H1 (cell line): Measurements from ENCODE around the gene NFKB1. TPM values are rescaled to one million over a fixed set of nuclear protein-coding genes. Genes with fewer than 3 reads are reported as not detected.

Experiments
- CTCF ChIA-PET: fragments of 300-600 bp; sonication (Branson Sonifier 250); formaldehyde crosslinking; loops from one replicate; lab custom pipeline; 2021; ENCODE audit not compliant: partially characterized antibody; lab: Charles Lee
- POLR2A ChIA-PET: fragments of 300-600 bp; sonication (Branson Sonifier 250); formaldehyde crosslinking; loops from one replicate; lab custom pipeline; 2021; ENCODE audit warnings: inconsistent platforms; ENCODE audit not compliant: partially characterized antibody; lab: Charles Lee
- DNase-seq, 2 experiments: peaks; one replicate each; pipeline versions ENCODE4 v3.0.0 to v3.0.0-alpha.2; 2010 to 2022; ENCODE audit warnings: low spot score in 2 of 2, low read depth in 1 of 2, mixed read lengths in 1 of 2
- FAIRE-seq: peaks from 2 replicates; lab custom pipeline; 2011; peaks lifted over from hg19 to GRCh38; lab: Jason Lieb, UNC
- H2AFZ ChIP-seq: 2 replicates; pipeline ENCODE4 v1.8.1; 2012; ENCODE audit warnings: low read length, inconsistent platforms
- H2AK5ac ChIP-seq: 2 replicates; pipeline ENCODE4 v1.6.1; 2013; ENCODE audit warnings: low read depth, low read length
- H2BK120ac ChIP-seq: replicated peaks from 2 replicates; pipeline ENCODE3; 2013; ENCODE audit warnings: low read depth, low read length, inconsistent platforms
- H2BK12ac ChIP-seq: 2 replicates; pipeline ENCODE4 v1.6.1; 2013; ENCODE audit warnings: low read depth, low read length
- H2BK15ac ChIP-seq: 2 replicates; pipeline ENCODE4 v1.6.1; 2013; ENCODE audit warnings: low read length
- H2BK20ac ChIP-seq: 2 replicates; pipeline ENCODE4 v1.6.1; 2013; ENCODE audit warnings: low read length
- H2BK5ac ChIP-seq: 2 replicates; pipeline ENCODE4 v1.6.1; 2013; ENCODE audit warnings: low read depth, low read length
- H3K14ac ChIP-seq: 2 replicates; pipeline ENCODE4 v1.6.1; 2013; ENCODE audit warnings: inconsistent platforms; ENCODE audit not compliant: insufficient read length
- H3K18ac ChIP-seq: 2 replicates; pipeline ENCODE4 v1.6.1; 2013; ENCODE audit warnings: low read length; ENCODE audit errors: extremely low read depth
- H3K23ac ChIP-seq: 2 replicates; pipeline ENCODE4 v1.6.1; 2013; ENCODE audit warnings: inconsistent platforms; ENCODE audit not compliant: insufficient read length
- H3K23me2 ChIP-seq: 2 replicates; pipeline ENCODE4 v1.6.1; 2013; ENCODE audit warnings: low read depth, low read length
- H3K27ac ChIP-seq: 2 replicates; pipeline ENCODE4 v1.6.1; 2011; ENCODE audit warnings: low read depth, low read length, inconsistent platforms
- H3K27me3 ChIP-seq, 4 experiments: replicated peaks in 1 of 4; 1 replicate in 1 of 4; 2 replicates in 3 of 4; pipeline versions ENCODE4 v1.6.1 to v1.8.1; 2011 to 2013; ENCODE audit warnings: low read length in 3 of 4, mild to moderate bottlenecking in 3 of 4, inconsistent platforms in 2 of 4, mixed read lengths in 2 of 4, moderate library complexity in 1 of 4; ENCODE audit not compliant: control insufficient read depth in 3 of 4, insufficient read depth in 3 of 4; ENCODE audit errors: extremely low read depth in 1 of 4
- H3K36me3 ChIP-seq, 4 experiments: 2 replicates each; pipeline versions ENCODE4 v1.6.1 to v1.8.1; 2011 to 2013; ENCODE audit warnings: mild to moderate bottlenecking in 4 of 4, low read length in 3 of 4, moderate library complexity in 2 of 4, control low read depth in 1 of 4, inconsistent platforms in 1 of 4; ENCODE audit not compliant: insufficient read depth in 4 of 4, control insufficient read depth in 2 of 4
- H3K4ac ChIP-seq: replicated peaks from 2 replicates; pipeline ENCODE3; 2013; ENCODE audit warnings: low read length, low read depth, mixed read lengths, inconsistent platforms; ENCODE audit not compliant: insufficient read length
- H3K4me1 ChIP-seq, 4 experiments: replicated peaks in 1 of 4; 1 replicate in 1 of 4; 2 replicates in 3 of 4; pipeline versions ENCODE4 v1.6.1 to v1.8.1; 2011 to 2013; ENCODE audit warnings: low read length in 3 of 4, inconsistent platforms in 2 of 4, mixed read lengths in 1 of 4; ENCODE audit not compliant: insufficient read depth in 4 of 4, control insufficient read depth in 3 of 4
- H3K4me2 ChIP-seq, 2 experiments: 2 replicates each; pipeline versions ENCODE4 v1.6.1 to v1.8.1; 2011 to 2013; ENCODE audit warnings: low read depth in 2 of 2, low read length in 2 of 2, control low read depth in 1 of 2, inconsistent platforms in 1 of 2, mild to moderate bottlenecking in 1 of 2; ENCODE audit not compliant: insufficient read depth in 1 of 2
- H3K4me3 ChIP-seq, 4 experiments: fragments of 200-600, 300-600 bp in 1 of 4; sonication (generic), shearing (Covaris generic), sonication (Bioruptor Twin) in 1 of 4; 2 replicates each; pipeline versions ENCODE4 v1.5.1 to v1.8.1; 2011 to 2016; ENCODE audit warnings: low read length in 4 of 4, low read depth in 3 of 4, control low read depth in 2 of 4, inconsistent platforms in 2 of 4, mild to moderate bottlenecking in 2 of 4, mixed read lengths in 1 of 4, moderate library complexity in 1 of 4; ENCODE audit not compliant: insufficient read depth in 2 of 4; ENCODE audit errors: extremely low read depth in 1 of 4
- H3K56ac ChIP-seq: replicated peaks from 2 replicates; pipeline ENCODE3; 2013; ENCODE audit warnings: low read depth, mild to moderate bottlenecking, mixed read lengths, low read length, inconsistent platforms; ENCODE audit not compliant: insufficient read length
- H3K79me1 ChIP-seq: 2 replicates; pipeline ENCODE4 v1.6.1; 2013; ENCODE audit warnings: low read depth, low read length, control low read depth
- H3K79me2 ChIP-seq, 2 experiments: 2 replicates each; pipeline versions ENCODE4 v1.6.1 to v1.8.1; 2012 to 2013; ENCODE audit warnings: low read length in 2 of 2, mild to moderate bottlenecking in 2 of 2, inconsistent platforms in 1 of 2; ENCODE audit not compliant: insufficient read depth in 2 of 2, control insufficient read depth in 1 of 2
- H3K9ac ChIP-seq, 4 experiments: replicated peaks in 1 of 4; 1 replicate in 1 of 4; 2 replicates in 3 of 4; pipeline versions ENCODE4 v1.6.1 to v1.8.1; 2011 to 2013; ENCODE audit warnings: low read depth in 3 of 4, low read length in 3 of 4, control low read depth in 2 of 4, mild to moderate bottlenecking in 2 of 4, moderate library complexity in 2 of 4, inconsistent platforms in 1 of 4; ENCODE audit errors: extremely low read depth in 1 of 4
- H3K9me3 ChIP-seq, 2 experiments: 2 replicates each; pipeline versions ENCODE4 v1.6.1 to v1.8.1; 2012 to 2013; ENCODE audit warnings: mild to moderate bottlenecking in 2 of 2, moderate library complexity in 2 of 2, control low read depth in 1 of 2, inconsistent platforms in 1 of 2, low read depth in 1 of 2, low read length in 1 of 2, mixed read lengths in 1 of 2; ENCODE audit not compliant: insufficient read depth in 2 of 2
- H4K20me1 ChIP-seq, 2 experiments: replicated peaks in 1 of 2; 2 replicates each; pipeline versions ENCODE3 to v1.8.1; 2011 to 2013; ENCODE audit warnings: inconsistent platforms in 2 of 2, low read length in 2 of 2, mild to moderate bottlenecking in 1 of 2; ENCODE audit not compliant: insufficient read depth in 2 of 2, control insufficient read depth in 1 of 2
- H4K5ac ChIP-seq: 2 replicates; pipeline ENCODE4 v1.6.1; 2013; ENCODE audit warnings: low read length, low read depth, mixed read lengths, inconsistent platforms; ENCODE audit not compliant: insufficient read length
- H4K8ac ChIP-seq: 2 replicates; pipeline ENCODE4 v1.8.0; 2013; ENCODE audit warnings: mild to moderate bottlenecking, moderate library complexity, low read length, inconsistent platforms; ENCODE audit not compliant: insufficient read depth; ENCODE audit errors: extremely low read depth
- H4K91ac ChIP-seq: replicated peaks from 2 replicates; pipeline ENCODE3; 2013; ENCODE audit warnings: low read length, mixed read lengths, inconsistent platforms; ENCODE audit not compliant: insufficient read length
- BRCA1 ChIP-seq: IDR thresholded peaks from 2 replicates; pipeline ENCODE4 v1.6.1; 2012; ENCODE audit warnings: low read depth, low read length, improper control_type of control experiment
- CBX5 ChIP-seq: fragments of 300-800, 300-1000 bp; sonication (generic); IDR thresholded peaks from 2 replicates; pipeline ENCODE4 v1.7.1; 2016; ENCODE audit warnings: antibody characterized with exemption, low read length, low read depth
- CHD2 ChIP-seq: IDR thresholded peaks from 2 replicates; pipeline ENCODE4 v1.6.1; 2012; ENCODE audit warnings: low read length, improper control_type of control experiment
- PHF8 ChIP-seq: fragments of 200-600 bp; sonication (generic); conservative IDR thresholded peaks from 2 replicates; pipeline ENCODE4 v1.7.1; 2012; ENCODE audit warnings: low read depth, mild to moderate bottlenecking, inconsistent platforms, low read length, moderate library complexity
- POLR2AphosphoS5 ChIP-seq: IDR thresholded peaks from 2 replicates; pipeline ENCODE4 v1.6.1; 2011; ENCODE audit warnings: low read depth, low read length
- POU5F1 ChIP-seq: IDR thresholded peaks from 2 replicates; pipeline ENCODE4 v1.6.1; 2011; ENCODE audit warnings: low read depth, mild to moderate bottlenecking, low read length, moderate library complexity
- SUZ12 ChIP-seq: fragments of 200-600 bp; sonication (generic); IDR thresholded peaks from 2 replicates; pipeline ENCODE4 v1.6.1; 2012; ENCODE audit warnings: mild to moderate bottlenecking, inconsistent platforms, low read length, moderate library complexity, mixed read lengths
- TAF1 ChIP-seq: IDR thresholded peaks from 2 replicates; pipeline ENCODE4 v1.6.1; 2011; ENCODE audit warnings: mild to moderate bottlenecking, low read depth, low read length
- WGBS, 2 experiments: shearing (Covaris generic) in 1 of 2; methylation state at CpG; one replicate each; pipeline versions ENCODE4 v1.1.6 to v1.1.7; 2013 to 2015; ENCODE audit warnings: low lambda C conversion rate in 2 of 2, mixed read lengths in 2 of 2, inconsistent platforms in 1 of 2, low coverage in 1 of 2, missing lambda C conversion rate in 1 of 2; ENCODE audit not compliant: insufficient replicate concordance in 2 of 2, insufficient coverage in 1 of 2, insufficient read length in 1 of 2; ENCODE audit errors: extremely low coverage in 1 of 2, missing lambda C conversion rate in 1 of 2; 5-methylcytosine and 5-hydroxymethylcytosine counted together
- polyA plus RNA-seq, 7 experiments: library from polyadenylated mRNA; depleted of rRNA in 3 of 7; stranded (reverse) in 5 of 7; unstranded in 2 of 7; fragments of >200 nt in 5 of 7; fragments of 200-250 nt in 2 of 7; gene quantifications; 1 replicate in 5 of 7; 2 replicates in 1 of 7; 4 replicates in 1 of 7; pipeline versions ENCODE4 v1.2.1 to v1.2.3, GENCODE V29; 2011 to 2013; ENCODE audit warnings: missing spikeins in 2 of 7, mixed read lengths in 2 of 7
- total RNA-seq: library from RNA; stranded (reverse); fragmentation: NEBNext Ultra II Directional; extraction: Animal tissue kit (Norgen Biotek cat#: 25700); gene quantifications from 2 replicates; pipeline ENCODE4 v1.2.1, GENCODE V29; 2021

NFKB1 gene
- total and polyA plus RNA-seq, 2 of the 8 experiments (the other 6 are each of a cell fraction or from before 2014, with no cell fraction given) = 2.9 to 6.8 TPM

DNA sequence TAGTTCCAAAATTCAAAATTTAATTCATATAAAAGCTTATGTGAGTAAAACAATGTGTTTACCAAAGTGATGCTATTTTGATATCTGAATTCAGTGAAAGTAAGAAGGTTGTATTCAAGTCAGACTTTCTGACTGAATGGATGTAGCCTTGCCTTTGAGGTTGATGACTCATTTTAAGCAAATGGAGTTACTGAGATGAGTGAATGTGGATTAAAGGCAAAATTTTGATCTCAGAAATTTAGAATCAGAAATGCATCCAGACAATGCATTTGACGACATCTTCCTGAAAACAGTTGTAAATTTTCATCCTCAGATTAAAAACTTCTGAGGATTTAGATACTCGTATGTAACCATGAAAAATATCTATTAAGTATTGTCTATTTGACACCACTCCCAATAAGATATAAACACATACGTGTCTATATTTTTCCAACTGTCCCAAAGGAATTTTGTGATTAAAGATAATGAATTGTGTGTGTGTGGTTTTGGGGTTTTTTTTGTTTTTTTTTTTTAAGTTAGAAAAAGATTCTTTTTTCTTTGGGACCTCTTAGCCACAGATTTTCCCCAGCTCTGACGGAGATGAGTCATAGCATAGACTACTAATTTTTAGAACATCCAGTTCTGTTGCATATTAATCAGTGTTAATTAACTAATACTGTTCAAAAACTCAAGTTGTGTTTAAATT lies 34.4 kb downstream of the NFKB1 start:
- FAIRE-seq = no peak
- no peak for DNase-seq
- no peak for TF ChIP-seq POLR2AphosphoS5
- no peak for TF ChIP-seq CBX5
- no peak for TF ChIP-seq PHF8
- TF ChIP-seq SUZ12 = no peak
- no peak for TF ChIP-seq CHD2
- TF ChIP-seq POU5F1 = no peak
- TF ChIP-seq BRCA1 = no peak
- no peak for TF ChIP-seq TAF1

More for the DNA sequence above, 34.4 kb downstream of the NFKB1 start:
- Histone ChIP-seq H2BK5ac (no peak overlapping the region), H3K9ac (no peak overlapping the region), H3K27ac (no peak overlapping the region), H3K36me3 (no peaks in the 10 kb centered on the region), H2BK20ac (no peak overlapping the region), H4K8ac (no peak overlapping the region), H4K91ac (no peak overlapping the region), H3K14ac (no peak overlapping the region), H3K56ac (no peak overlapping the region), H3K4me1 (no peaks in the 10 kb centered on the region), H4K20me1 (no peaks in the 10 kb centered on the region), H3K4ac (no peak overlapping the region), H2BK12ac (no peak overlapping the region), H3K9me3 (no peaks in the 10 kb centered on the region), H3K27me3 (no peaks in the 10 kb centered on the region), H3K23ac (no peak overlapping the region), H2AK5ac (no peak overlapping the region), H3K79me1 (no peaks in the 10 kb centered on the region), H2AFZ (no peak overlapping the region), H3K23me2 (no peaks in the 10 kb centered on the region), H3K18ac (no peak overlapping the region), H2BK120ac (no peak overlapping the region), H3K79me2 (no peaks in the 10 kb centered on the region), H2BK15ac (no peak overlapping the region), H3K4me3 (no peak overlapping the region), H4K5ac (no peak overlapping the region), H3K4me2 (no peak overlapping the region)
- ChIA-PET POLR2A (no interaction called here), CTCF (interaction anchor here (1.6 to 2.2 kb wide), 2 partner anchors 11 to 43 kb away, joined by 4 to 7 read pairs; no protein-coding TSS in a partner anchor)
- 92% methylated on average over 4 of the region's 4 CpGs; no CpG with 5 or more reads in 1 of the 2 experiments for WGBS, 2 experiments
